GM18867 (cell line): ENCODE results near the gene INAFM1.

ENCODE experiments used
- ATAC-seq: cut with Tn5 transposase; IDR thresholded peaks from one replicate; pipeline ENCODE4 v1.9.1; 2021; ENCODE audit warnings: mild to moderate bottlenecking, moderate library complexity; ENCODE audit not compliant: unreplicated experiment

INAFM1 gene

DNA sequence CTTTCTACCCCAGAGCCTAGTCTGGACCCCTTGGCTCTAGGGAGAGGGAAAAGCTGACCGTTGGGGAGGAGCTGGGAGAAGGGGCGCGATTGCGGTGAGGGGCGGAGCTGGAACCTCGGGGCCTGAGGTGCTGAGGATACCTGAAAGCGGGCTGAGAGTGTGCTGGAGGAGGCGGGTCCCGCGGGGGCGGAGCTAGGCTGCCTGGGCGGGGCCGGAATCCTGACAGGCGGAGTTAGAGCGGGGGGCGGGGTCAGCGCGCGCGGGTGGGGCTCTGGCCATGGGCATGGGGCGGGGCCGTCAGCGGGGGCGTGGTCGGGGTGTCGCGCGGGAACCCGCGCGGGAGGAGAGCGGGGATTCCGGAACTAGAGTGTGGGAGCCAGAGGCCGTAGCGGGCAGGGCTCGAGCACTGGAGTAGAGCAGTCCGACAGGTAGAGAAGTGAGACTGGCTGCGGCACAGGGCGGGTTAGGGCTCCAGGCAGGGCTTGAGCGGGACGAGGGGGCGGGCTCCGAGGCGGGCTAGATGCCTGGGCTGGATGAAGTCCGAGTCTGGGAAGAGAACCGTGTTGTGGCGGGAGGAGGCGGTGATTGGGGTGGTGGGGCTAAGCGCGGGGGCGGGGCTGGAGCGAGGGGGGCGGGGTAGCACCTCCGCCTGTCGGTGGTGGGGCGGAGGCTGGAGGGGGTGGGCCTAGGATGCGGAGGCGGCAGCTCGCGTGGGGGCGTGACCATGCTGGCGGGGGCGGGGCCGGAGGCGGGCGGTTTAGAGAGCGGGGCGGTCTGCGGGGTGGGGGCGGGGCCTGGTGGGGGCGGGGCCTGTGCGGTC, at the start of gene INAFM1:
Gene INAFM1, plus strand, starts transcription at position 815 of the 820 bp plus-strand sequence. CDS start 35 bp downstream, outside the sequence.
- ATAC-seq, result peak; percentile 51

DNA sequence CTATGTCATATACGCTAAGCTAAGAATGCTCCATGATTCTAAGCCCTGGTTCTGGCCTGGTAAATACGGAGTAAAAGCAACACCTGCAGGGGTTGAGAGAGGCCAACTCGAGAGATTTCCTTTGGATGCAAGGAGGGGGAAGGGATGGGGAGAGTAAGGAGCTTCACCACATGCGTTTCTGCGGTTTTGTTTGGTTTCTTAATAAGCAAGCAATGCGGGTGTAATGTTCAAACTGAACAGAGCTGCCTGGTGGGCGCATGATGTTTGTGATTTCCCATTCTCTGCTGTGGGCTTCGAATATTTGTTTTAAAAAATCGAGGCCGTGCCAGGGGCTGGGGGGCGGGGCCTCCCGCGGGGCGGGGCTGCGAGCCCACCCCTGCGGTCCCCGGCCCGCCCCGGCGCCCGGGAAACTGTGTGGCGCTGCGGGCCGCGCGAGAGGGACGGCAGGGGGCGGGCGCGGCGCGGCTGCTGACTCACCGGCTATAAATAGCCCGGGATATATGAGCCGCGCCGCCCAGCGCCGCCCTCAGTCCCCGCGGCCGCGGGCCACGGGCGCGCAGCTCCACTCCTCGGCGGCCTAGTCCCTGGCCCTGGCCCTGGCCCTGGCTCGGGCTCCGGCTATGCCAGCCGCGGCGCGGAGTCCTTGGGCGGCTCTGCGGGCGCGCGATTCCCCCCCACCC, 48.8 kb upstream of the INAFM1 start:
- peak; percentile 49 for ATAC-seq

DNA sequence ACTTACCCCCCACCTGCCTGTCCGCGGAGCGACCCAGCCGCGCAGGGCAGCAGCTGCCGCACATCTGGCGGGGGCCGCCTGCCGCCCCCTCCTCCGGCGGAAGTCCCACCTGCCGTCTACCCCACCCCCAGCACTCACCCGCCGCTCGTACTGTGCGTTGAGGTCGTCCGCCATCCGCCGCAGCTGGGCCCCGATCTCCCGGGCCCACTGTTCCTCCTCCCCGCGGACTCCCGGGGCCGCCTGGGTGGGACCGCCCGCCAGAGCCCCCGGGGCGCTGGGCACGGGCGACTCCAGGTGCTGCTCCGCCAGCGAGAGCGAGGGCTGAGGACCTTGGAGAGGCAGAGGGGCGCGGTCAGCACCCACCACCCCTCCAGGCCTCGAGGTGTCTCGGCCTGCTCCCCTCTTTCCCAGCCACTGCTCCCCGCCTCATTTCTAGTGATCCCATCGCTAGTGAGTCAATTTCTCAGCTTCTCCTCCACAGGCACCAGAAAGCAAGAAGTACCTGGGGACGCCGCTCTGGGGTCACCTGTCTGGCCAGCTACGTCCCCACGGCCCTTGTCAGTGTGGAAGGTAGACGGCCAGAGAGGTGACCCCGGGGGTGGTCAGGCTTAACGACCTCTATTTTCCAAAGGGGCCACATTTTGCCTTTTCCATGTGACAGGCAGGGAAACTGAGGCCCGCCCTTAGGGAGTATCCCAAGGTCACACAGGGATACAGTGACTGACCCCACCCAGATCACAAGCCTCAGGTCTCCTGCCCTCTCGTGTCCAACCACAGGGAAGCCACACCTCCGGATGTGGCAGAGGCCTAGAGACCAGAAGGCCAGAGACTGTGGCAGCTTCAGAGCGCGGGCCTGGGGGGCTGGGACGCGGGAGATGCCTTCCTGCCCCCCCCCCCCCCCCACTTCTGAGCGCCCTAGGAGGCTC, 48.0 kb upstream of the INAFM1 start:
- no peak for ATAC-seq

DNA sequence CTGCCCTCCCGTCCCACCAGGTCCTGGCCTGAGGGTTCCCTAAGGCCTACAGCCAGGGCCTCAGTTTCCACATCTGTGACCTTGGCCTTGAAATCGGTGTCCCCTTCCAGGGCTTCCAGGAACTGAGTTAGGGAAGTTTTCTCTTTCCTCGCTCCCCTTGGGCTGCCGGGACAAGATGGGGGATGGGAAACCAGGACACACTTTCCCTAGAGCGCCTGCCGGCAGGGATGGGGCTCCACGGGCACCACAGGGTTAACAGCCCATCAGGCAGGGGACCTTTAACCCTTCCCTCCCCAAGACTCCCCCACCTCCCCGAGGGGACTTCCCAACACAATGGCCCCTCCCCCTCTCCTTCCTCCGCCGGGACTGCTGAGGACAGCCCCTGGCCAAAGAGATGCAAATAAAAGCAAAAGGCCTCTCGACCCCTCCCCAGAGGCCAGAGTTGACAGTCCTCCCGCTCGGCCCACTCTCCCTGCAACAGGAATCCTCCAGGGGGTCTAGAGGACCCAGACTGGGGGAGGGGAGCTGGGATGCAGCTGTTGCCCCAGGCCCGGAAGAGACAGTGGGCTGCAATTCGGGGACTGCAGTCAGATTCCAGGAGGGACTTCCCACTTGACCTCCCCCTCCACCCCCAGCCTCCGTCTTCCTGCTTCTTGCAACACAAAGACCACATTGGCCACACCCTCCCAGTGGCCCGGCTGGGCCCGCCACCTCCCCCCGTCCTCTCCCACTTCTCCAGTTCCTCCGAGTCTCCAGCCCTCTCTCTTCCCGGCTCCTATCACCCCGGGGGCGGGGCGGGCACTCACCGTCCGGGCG, 47.1 kb upstream of the INAFM1 start:
- no peak for ATAC-seq

DNA sequence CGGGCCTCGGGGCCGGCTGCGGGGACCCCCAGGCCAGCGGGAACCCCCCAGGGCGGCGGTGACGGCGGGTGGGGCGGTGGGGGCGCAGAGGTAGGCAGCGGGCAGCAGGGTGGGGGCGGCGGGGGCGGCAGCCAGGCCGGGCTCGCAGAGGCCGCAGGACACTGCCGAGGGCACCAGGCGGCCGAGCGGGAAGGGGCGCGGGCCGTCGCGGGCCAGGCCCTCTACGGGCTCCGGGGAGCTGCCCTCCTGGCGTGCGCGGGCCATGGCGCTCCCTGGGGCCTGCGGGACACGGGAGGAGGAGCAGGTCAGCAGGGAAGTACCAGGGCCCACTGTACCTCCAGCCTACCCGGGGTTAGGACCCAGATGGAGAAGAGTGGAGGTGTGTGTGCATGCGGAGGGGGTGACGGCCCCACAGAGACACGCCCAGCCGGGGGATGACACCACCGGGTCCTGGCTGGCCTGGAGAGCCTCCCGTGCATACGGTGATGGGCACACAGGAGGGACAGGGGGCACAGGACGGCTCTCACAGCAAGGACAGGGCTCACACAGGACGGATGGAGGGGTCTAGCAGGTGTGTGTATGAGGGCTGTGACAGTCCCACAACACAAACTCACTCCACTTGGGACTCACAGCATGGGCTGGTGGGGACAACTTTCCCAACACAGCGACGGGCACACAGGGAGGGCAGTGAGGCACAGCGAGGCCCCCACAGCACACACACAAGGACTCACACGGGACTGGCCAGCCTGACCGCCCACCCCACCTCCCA, 46.3 kb upstream of the INAFM1 start:
- ATAC-seq, result no peak

DNA sequence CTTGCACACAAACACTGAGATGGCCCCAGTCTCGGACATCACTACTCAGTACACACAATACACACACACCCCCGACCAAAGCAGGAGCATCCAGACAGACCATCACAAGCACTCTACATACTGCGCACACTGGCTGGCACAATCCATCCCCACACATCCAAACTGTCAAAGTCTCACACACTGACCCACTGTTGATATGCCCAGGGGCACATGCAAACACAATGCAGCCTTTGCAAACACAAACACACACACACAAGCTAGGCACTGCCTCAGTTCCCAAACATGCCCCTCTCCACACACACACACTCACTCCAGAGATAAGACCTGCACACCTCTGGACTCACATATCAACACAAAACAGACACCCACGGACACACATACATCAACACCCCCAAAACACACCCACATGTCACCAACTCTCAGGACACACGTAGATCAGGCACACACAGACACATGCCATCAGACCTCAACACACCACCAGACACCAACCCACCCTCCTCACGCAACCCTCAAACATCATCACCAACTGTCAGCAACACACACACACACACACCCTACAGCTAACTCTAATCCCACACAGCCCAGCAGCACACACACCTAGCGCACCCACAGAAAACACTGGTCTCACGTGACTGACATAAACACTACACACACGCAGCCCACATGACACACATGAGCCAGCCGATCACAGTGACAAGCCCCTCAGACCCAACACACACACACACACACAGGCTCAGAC, 45.6 kb upstream of the INAFM1 start:
- no peak for ATAC-seq

DNA sequence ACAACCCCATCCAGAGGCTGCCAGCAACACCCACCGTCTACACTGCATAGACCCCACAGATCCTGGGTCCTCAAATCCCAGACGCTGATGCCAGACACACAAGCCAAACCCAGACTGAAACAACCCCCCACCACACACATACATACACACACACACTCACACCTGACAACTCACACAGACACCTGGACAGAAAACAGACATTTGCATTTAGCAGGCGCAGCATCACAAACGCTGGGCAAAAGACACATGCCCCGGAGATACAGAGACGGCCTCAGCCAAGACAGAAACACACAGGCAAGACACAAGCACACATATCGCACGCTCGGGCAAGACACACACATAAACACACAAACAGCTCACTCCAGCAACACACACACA, 45.0 kb upstream of the INAFM1 start:
- ATAC-seq, result no peak

DNA sequence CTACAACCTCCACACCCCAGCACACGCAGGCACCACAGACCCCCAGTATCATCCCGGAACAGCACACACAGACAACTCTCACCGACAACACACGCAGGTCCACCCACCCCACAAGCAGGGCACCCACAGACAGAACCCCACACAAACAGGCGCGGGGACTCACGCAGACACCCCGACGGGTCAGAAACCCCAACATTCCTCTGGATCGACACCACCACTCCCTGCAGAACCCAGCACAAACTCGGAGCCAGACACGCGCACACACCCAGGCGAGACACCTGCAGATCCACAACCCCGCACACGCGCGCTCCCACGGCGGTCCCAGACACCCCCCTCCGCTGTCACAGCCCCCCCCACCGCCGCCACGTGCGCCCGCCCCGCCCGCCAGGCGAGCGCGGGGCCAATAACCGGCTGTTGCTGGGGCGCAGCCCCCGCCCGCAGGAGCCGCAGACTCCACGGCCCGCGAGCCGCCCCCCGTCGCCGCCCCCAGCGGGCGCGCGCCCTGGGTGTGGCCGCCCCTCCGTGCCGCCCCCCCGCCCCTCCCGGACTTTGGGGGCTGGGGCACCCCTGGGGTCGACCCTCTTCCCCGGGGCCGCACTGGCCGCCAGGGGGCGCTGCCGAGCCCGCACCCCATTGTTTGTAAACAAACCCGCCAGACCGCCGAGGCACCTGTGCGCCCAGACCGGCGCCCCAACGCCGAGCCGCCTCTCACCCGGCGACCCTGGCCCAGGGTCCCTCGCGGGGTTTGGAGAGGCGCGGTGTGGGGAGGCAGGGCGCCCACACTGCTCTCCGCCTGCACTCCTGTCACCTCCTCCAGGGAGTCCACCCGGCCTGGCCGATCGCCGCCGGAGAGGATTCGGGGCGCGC, 44.4 kb upstream of the INAFM1 start:
- ATAC-seq, result peak; percentile 24

DNA sequence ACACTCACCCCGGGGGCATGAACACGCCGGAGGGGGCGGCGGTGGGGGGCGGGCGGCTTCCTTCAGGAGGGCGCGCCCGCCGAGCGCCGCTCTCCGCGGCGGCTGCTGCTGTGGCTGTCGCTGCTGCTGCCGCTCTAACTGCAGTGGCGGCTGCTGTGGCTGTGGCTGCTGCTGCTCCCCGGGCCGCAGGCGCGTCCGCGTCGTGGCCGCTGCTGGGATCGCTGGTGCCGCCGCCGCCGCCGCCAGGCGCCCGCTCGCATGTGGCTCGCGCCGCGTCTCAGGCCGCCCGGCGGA, 43.8 kb upstream of the INAFM1 start, which contains the start of gene BBC3:
Gene BBC3, minus strand, starts transcription at position 279 of the 294 bp plus-strand sequence. CDS start 2,768 bp downstream, outside the sequence.
- ATAC-seq, result no peak

DNA sequence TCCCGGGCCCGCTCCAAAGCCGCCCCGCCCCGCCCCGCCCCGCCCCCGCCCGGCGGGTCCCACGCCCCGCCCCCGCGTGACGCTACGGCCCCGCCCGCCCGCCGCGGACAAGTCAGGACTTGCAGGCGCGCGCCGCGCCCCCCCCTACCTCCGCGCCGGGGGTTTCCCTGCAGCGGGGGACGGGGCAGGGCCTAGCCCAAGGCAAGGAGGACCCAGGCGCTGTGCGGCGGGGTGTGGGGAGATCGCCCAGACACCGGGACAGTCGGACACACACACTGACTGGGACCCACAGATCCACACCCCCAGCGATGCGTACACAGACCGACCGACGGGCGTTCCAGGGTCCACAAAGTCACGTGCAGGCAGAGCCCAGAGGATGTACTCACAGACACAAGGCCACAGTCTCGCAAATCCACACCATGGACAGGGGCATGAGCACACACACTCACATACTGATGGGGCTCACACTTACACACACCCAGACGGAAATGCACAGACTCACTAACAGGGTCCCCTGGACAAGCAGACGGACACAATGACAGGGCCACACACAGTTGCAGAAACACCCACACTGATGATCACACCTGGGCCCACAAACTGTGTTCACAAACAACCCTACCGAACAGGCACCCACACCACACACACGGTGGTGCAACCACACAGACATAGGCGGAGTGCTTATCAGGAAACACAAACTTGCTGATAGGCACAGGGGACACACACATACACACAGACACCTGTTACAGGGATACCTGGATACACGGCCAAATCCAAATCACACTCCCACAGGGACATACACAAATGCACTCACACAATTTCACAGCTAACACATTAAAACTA, 43.2 kb upstream of the INAFM1 start:
- peak; percentile 45 for ATAC-seq

DNA sequence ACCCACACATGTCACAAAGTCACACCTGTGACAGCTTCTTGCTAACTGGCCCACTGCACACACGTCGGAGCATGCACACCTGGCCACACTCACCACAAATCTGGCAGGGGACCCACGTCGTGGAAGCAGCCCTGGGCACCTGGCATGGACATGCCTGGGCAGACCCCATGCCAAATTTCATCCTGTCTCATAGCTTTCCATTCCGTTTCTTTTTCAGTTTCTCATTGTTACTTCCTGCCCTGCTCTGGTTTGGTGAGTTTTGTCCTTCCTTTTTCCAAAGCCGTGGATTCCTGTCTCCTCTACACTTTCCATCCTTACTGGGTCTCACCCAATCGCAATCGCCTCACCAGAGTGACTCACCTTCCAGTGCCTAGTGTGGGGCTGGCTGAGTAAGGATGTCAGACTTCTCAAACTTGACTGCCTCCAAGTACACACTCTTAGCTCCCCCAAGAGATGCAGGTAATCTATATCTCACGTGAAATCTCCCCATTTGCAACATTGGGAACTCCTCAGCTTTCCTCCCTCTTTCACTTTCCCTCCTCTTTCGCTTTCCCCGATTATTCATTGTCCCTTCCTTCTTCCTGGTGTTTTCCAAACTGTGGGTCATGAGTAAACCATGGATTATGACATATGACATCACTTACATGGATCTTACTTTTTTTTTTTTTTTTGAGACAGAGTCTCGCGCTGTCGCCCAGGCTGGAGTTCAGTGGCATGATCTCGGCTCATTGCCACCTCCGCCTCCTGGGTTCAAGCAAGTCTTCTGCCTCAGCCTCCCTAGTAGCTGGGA, 42.1 kb upstream of the INAFM1 start:
- ATAC-seq, result no peak

DNA sequence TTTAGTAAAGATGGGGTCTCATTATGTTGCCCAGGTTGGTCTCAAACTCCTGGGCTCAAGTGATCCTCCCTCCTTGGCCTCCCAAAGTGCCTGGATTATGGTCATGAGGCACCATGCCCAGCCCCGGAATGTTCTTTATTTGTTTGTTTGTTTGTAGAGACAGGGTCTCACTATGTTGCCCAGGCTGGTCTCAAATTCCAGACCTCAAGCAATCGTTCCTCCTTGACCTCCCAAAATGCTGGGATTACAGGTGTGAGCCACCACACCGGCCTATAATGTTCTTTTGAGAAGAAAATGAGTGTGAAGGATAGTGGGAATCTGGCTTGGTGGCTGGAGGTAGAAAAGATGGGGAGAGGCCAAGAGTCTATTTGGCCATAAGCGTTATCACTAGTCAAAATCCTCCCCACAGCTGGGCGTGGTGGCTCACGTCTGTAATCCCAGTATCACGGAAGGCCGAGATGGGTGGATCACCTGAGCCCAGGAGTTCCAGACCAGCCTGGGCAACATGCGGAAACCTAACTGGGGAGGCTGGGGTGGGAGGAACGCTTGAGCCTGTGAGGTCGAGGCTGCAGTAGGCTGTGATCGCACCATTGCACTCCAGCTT, 38.5 kb upstream of the INAFM1 start:
- ATAC-seq, result no peak

DNA sequence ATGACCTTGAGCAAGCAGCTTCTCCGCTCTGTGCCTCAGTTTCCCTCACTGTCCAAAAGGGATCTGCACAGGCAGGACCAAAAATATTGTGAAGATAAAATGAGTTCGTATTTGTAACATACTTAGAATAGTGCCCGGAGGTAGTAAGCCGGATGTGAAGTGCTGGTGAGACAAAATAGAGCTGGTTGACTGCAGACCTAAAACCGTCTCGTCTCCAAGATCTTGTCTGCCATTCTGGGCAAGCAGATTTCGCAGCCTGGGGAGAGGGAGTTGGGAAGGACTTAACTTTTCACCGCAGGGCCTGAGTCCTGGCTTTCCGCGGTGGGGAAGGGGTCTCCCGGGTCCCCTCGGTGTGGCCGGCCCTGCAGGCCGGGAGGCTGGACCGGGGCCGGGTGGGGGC, 35.5 kb upstream of the INAFM1 start:
- ATAC-seq, result no peak

DNA sequence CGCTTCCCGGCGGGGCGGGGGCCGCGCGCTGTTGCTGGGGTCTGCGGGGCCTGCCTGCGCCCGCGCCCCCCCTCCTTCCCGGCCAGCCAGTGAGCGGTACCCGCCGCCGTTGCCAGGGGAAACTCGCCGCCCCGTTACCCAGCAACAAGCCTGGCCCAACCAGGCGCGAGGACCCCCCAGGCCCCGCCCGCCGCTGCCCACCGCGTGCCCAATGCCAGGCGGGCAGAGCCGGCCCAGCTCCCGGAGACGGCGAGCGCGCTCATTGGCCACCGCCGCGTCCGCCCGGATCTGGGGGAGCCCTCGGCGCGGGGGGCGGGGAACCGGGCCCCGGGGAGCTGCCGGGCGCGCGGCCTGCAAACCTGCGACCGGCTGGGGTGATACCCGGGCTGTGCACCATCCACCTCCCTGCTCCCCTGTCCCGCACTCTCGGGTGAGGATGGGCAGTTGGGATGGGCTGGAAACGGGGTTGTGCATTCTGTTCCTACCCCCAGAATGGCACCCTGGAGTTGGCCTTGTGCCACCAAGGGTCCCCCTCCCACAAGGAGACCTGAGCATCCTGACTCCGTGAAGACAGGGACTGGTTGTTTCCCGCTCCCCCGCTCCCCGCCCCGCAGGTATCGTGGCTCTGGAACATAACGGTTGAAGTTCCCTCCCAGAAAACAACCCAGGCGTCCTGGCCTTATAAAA, 34.9 kb upstream of the INAFM1 start:
- no peak for ATAC-seq

DNA sequence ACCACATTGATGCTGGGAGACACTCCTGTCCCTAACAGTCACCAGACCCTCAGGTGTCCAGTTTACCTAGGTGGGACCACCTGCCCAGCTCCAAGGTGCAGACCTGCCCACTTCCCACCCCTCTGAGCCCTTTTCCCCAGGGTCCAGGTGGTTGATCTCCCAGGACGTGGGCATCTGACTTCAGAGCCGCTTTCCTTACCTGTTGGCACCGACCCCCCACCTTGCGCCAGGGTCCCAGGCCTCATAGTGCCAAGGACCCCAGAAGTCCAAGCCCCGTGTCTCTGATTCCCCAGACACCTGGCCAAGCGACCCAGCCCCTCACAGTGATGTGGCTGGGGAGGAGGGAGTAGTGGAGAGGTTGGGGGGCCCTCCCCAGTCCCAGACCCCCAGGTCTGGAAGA, 34.1 kb upstream of the INAFM1 start:
- ATAC-seq, result no peak
